ENCODE data around the gene MYOF.

MYOF gene

DNA sequence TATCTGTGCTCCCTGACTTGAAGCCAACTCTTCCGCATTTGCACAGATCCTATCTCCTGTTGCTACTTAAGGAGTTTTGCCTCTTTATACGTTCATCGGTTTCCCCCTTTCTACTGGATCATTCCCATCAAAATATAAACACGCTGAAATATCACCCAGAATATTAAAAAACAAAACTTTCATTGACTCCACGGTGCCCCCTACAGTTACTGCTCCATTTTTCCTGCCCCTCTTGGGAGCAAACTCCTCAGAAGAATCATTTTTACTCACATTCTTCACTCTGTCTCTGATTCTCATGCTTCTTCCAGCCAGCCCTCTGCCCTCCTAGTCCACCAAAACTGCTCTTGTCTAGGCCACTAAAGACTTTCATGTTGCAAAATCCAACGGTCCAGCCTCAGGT, 66.4 kb downstream of the MYOF start:
- POLR2A ChIA-PET: no interaction called here
- no peak for DNase-seq (ENCODE audit: extremely low spot score)
- CTCF ChIA-PET: no interaction called here
- no peak for TF ChIP-seq CTCF (IDR thresholded peaks at IDR 0.05; ENCODE audit: control extremely low read depth, extremely low read depth, low read depth, missing control alignments)

GRCh38 chr10:93413252-93413689, 68.9 kb downstream of the MYOF start:
- ChIA-PET CTCF (no interaction called here), POLR2A (no interaction called here)
- TF ChIP-seq CTCF (IDR thresholded peaks at IDR 0.05; ENCODE audit: control extremely low read depth, extremely low read depth, low read depth, missing control alignments): no peak
- DNase-seq (ENCODE audit: extremely low spot score): no peak

GRCh38 chr10:93412801-93413200, 69.3 kb downstream of the MYOF start:
- no peak for TF ChIP-seq CTCF (IDR thresholded peaks at IDR 0.05; ENCODE audit: control extremely low read depth, extremely low read depth, low read depth, missing control alignments)
- CTCF ChIA-PET: no interaction called here
- POLR2A ChIA-PET: no interaction called here
- no peak for DNase-seq (ENCODE audit: extremely low spot score)

DNA sequence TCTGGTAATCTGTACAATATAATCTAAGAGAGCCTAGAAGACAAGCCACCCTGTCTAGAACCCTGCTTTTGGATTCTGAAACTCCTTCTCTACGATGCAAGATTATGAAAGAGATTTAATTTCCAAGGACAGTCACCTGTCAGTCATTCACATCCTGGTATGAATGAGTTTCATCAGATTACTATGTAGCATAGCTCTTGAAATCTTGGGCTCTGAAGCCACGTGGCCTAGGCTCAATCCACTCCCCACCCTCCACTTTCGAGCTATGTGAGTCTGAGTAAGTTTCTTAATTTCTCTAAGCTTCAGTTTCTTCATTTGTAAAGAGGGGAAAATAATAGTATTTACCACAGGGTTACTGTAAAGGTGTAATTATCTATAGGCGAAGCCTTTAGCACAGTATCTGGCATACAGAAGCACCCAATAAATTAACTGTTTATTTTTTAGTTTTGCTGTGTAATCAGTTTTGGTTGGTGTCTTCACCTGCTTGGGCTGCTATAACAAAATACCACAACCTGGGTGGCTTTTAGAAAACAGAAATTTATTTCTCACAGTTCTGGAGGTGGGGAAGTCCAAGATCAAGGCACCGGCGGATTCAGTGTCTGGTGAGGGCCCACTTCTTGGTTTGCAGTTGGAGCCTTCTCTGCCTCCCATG, 71.3 kb downstream of the MYOF start:
- TF ChIP-seq CTCF (IDR thresholded peaks at IDR 0.05; ENCODE audit: control extremely low read depth, extremely low read depth, low read depth, missing control alignments): no peak
- ChIA-PET POLR2A (no interaction called here), CTCF (interaction anchor here (1.1 kb wide), 1 partner anchor 71 kb away, joined by 4 read pairs; the partner anchor contains the start of gene MYOF)
- no peak for DNase-seq (ENCODE audit: extremely low spot score)

GRCh38 chr10:93408783-93409182, 73.4 kb downstream of the MYOF start:
- TF ChIP-seq CTCF (IDR thresholded peaks at IDR 0.05; ENCODE audit: control extremely low read depth, extremely low read depth, low read depth, missing control alignments): no peak
- CTCF ChIA-PET: interaction anchor here (1.0 to 1.2 kb wide), 2 partner anchors 12 to 81 kb away, joined by 3 to 4 read pairs; no protein-coding TSS in a partner anchor
- no peak for DNase-seq (ENCODE audit: extremely low spot score)
- POLR2A ChIA-PET: no interaction called here

GRCh38 chr10:93406364-93407145, 75.6 kb downstream of the MYOF start:
- ChIA-PET CTCF (no interaction called here), POLR2A (no interaction called here)
- no peak for DNase-seq (ENCODE audit: extremely low spot score)
- no peak for TF ChIP-seq CTCF (IDR thresholded peaks at IDR 0.05; ENCODE audit: control extremely low read depth, extremely low read depth, low read depth, missing control alignments)

All from GM10248 (cell line).